Ascending aorta (tissue), 2 donors: ENCODE data around the gene ARMH1. TPM values are rescaled to one million over a fixed set of nuclear protein-coding genes. Genes with fewer than 3 reads are reported as not detected.
A peak's percentile ranks its signal among the peaks of the same experiment; 100 is the strongest.

ENCODE experiments used
- DNase-seq, 2 donors: peaks; one replicate each; pipeline ENCODE4 v3.0.0-alpha.2; 2019; ENCODE audit warnings: low spot score in 2 of 2
- H3K27ac ChIP-seq, 2 donors: fragments of 200-600 bp; sonication (generic); one replicate each; pipeline ENCODE4 v1.5.1; 2016 to 2017; ENCODE audit warnings: mild to moderate bottlenecking in 1 of 2
- H3K27me3 ChIP-seq: fragments of 200-600 bp; sonication (generic); one replicate; pipeline ENCODE4 v1.5.1; 2017
- H3K36me3 ChIP-seq, 2 donors: fragments of 200-600 bp; sonication (generic); one replicate each; pipeline ENCODE4 v1.5.1; 2016
- H3K4me1 ChIP-seq, 2 donors: fragments of 200-600 bp; sonication (generic); one replicate each; pipeline ENCODE4 v1.5.1; 2016 to 2017; ENCODE audit warnings: mild to moderate bottlenecking in 1 of 2
- H3K4me3 ChIP-seq, 2 donors: fragments of 200-600 bp; sonication (generic); one replicate each; pipeline ENCODE4 v1.5.1; 2016 to 2017; ENCODE audit warnings: mild to moderate bottlenecking in 1 of 2
- H3K9me3 ChIP-seq, 2 donors: fragments of 200-600 bp; sonication (generic); one replicate each; pipeline ENCODE4 v1.5.1; 2016
- intact Hi-C: fragments of 100-400 bp; cut with DNase I; formaldehyde crosslinking; loops from one replicate; pipeline ENCODE4 v1.15.1; 2023
- total RNA-seq: library from RNA; depleted of rRNA; stranded (reverse); fragments of >200 nt; gene quantifications from one replicate; pipeline ENCODE4 v1.1.0, GENCODE V29; 2016
- TF ChIP-seq, protein P1 (sequence below), 3 experiments: fragments of 200-600 bp in 2 of 3; fragments of 450-650 bp in 1 of 3; sonication (generic) in 2 of 3; IDR thresholded peaks; one replicate each; pipeline ENCODE4 v1.5.1; 2016 to 2019; ENCODE audit warnings: antibody characterized with exemption in 3 of 3, mild to moderate bottlenecking in 1 of 3, moderate library complexity in 1 of 3

Gene ARMH1
- total RNA-seq, 1 donor from 2014 or later, result not detected

DNA sequence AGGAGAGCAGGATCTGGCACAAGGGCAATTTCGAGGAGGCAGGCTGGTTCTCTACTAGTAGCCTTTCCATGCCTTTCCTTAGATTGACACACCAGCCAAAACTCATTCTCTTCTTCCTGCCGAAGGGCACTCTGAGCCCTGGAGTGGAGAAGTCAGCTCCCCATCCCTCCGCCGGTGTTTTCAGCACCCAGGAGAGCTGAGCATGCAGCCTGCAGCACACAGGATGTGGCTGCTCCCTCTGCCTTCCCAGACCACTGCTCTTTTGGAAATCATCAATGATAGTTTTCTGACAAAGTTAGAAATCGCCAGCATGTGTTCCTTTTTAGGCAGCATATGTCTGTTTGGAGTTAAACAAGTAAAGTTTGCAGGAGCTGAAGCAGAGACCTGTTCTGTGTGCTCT lies 44.8 kb downstream of the ARMH1 start:
- TF ChIP-seq, protein P1, sequence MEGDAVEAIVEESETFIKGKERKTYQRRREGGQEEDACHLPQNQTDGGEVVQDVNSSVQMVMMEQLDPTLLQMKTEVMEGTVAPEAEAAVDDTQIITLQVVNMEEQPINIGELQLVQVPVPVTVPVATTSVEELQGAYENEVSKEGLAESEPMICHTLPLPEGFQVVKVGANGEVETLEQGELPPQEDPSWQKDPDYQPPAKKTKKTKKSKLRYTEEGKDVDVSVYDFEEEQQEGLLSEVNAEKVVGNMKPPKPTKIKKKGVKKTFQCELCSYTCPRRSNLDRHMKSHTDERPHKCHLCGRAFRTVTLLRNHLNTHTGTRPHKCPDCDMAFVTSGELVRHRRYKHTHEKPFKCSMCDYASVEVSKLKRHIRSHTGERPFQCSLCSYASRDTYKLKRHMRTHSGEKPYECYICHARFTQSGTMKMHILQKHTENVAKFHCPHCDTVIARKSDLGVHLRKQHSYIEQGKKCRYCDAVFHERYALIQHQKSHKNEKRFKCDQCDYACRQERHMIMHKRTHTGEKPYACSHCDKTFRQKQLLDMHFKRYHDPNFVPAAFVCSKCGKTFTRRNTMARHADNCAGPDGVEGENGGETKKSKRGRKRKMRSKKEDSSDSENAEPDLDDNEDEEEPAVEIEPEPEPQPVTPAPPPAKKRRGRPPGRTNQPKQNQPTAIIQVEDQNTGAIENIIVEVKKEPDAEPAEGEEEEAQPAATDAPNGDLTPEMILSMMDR (IDR thresholded peaks at IDR 0.05), result no peak
- no peak overlapping the region for H3K27ac ChIP-seq
- intact Hi-C loops, result no loop called here

DNA sequence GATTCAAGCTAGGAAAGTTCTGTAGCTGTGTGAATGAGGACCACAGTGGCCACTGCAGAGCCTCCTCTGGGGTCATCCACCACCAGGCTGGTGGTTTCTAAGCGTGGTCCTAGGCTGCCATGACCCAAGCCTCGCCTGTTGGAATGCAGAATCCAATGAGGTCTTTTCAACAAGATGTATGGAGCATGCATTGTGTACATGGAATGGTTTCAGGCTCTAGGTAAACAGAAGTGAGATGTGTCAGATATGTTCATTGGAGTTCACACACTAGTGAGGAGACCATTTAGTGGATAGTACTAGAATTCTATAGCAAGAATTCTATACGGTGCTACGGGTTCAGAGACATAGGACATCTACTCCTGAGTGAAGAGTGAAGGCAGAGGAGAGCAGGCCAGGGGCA lies 45.8 kb downstream of the ARMH1 start:
- Histone ChIP-seq H3K4me3 (no peak overlapping the region), H3K36me3 (no peaks in the 10 kb centered on the region), H3K27me3 (no peaks in the 10 kb centered on the region), H3K9me3 (no peaks in the 10 kb centered on the region), H3K4me1 (no peaks in the 10 kb centered on the region), H3K27ac (no peak overlapping the region)
- DNase-seq, result no peak
- intact Hi-C loops, result no loop called here
- TF ChIP-seq, protein P1 (IDR thresholded peaks at IDR 0.05), result no peak

More for the DNA sequence above, 44.8 kb downstream of the ARMH1 start:
- Histone ChIP-seq H3K27me3 (no peaks in the 10 kb centered on the region), H3K4me1 (no peaks in the 10 kb centered on the region), H3K9me3 (no peaks in the 10 kb centered on the region), H3K36me3 (no peaks in the 10 kb centered on the region), H3K4me3 (no peak overlapping the region)
- no peak for DNase-seq

DNA sequence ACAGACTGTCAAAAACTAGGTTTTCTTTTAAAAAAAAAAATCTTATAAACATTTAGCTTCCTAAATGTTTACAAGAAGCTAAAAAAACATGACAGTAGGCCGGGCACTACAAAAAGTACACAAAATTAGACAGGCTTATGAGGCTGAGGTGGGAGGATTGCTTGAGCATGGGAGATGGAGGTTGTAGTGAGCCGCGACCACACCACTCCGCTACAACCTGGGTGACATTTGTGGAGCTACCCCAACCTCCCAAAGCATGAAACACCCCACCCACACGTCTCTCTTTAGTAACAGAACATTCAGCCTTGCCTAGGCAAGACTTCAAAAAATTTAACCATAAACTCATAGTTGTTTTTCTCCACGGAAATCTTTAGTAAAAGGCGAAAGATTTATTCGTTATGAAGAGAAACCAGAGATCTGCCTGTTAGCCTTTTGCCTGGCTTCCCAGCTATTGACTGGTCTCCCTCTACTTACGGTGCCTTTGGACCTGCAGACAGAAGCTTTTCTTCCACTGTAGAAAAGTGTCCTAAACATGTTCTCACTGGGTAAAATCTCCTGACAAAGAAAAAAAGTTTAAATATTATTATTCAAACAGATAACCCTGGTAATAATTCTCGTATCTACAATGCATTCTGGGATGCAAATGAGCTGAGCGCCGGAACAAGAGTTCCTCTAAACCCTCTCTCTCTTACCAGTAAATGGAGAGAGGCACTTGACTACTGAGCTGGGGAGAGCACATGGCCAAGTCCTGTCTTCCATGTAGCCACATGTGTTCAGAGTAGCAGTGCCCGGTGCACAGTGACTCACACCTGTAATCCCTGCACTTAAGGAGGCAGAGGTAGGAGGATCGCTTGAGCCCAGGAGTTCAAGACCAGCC lies 47.2 kb downstream of the ARMH1 start:
- Histone ChIP-seq H3K27me3 (no peaks in the 10 kb centered on the region), H3K4me3 (no peak overlapping the region), H3K27ac (peak overlapping the region; percentile 11 to 65), H3K9me3 (no peaks in the 10 kb centered on the region), H3K36me3 (no peaks in the 10 kb centered on the region), H3K4me1 (no peaks in the 10 kb centered on the region)
- TF ChIP-seq, protein P1 (IDR thresholded peaks at IDR 0.05), result no peak
- peak in 1 of 2 donors; percentile 79 for DNase-seq
- intact Hi-C loops, result no loop called here

DNA sequence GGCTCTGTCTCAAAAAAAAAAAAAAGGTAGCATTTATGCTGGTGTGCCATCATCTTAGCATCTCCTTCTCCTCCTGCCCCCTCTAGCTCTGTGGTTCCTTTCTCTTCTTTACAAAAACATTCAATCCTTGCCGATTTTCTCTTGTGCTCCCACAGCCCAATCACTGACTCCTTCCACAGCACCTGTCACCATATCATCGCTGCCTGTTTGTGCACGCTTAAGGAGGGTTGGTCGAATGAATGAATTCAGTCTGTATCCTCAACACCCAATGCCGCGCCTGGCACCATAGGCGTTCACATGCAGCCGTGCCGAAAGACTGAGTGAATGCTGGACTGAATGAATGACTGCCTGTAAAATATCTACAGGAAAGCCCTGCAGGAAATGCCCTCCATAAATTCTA lies 48.5 kb downstream of the ARMH1 start:
- H3K36me3 ChIP-seq, result no peaks in the 10 kb centered on the region
- no peaks in the 10 kb centered on the region for H3K27me3 ChIP-seq
- H3K27ac ChIP-seq, result no peak overlapping the region
- DNase-seq, result no peak
- intact Hi-C loops, result no loop called here
- no peaks in the 10 kb centered on the region for H3K4me1 ChIP-seq
- no peak overlapping the region for H3K4me3 ChIP-seq
- no peaks in the 10 kb centered on the region for H3K9me3 ChIP-seq
- TF ChIP-seq, protein P1 (IDR thresholded peaks at IDR 0.05), result no peak

DNA sequence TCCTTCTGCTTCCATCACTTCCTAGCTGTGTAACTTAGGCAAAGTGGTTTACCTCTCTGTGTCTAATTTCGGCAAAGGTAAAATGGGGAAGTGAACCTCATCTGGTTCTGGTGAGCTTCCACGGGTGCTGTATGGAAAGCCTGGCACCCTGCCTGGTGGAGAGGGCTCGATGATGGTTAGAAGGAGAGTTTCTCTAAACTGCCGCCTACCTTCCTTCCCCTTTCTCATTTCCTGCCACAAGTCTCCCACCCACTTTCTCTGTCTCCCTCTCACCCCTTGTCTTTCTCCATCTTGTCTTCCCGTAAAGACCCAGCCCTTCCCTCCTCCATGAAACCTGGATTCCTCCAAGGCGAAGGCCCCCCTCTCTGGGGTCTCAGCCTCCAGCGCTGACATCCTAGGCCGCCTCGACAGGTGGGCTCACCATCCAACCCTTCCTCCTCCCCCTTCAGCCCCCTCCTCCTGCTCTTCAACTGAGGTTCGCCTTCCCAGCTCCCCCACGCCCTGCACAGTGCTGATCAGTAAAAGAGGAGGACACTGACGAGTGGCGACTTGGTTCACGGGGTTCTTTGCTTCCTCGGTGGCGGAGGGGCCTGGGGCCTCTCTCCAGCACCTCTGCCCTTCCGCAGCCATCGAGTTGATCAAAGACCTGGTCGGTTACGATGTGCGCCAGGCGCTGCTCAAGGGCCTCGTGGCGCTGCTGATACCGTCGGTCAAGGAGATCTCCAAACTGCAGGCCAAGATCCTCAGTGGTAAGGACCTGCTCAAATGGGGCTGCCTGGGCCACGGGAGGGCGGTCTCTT lies 49.2 kb downstream of the ARMH1 start:
- no peak for DNase-seq
- Histone ChIP-seq H3K27ac (no peak overlapping the region), H3K36me3 (no peaks in the 10 kb centered on the region), H3K9me3 (no peaks in the 10 kb centered on the region), H3K27me3 (no peaks in the 10 kb centered on the region), H3K4me3 (no peak overlapping the region), H3K4me1 (no peaks in the 10 kb centered on the region)
- intact Hi-C loops, result no loop called here
- TF ChIP-seq, protein P1 (IDR thresholded peaks at IDR 0.05), result no peak
